ENCODE measurements around the gene WDR37.
"Not testable (repeated sequence)": the region's sequence is repeated elsewhere in the genome, so short reads cannot be mapped to it uniquely, and the experiment has no call there.

WDR37 gene

DNA sequence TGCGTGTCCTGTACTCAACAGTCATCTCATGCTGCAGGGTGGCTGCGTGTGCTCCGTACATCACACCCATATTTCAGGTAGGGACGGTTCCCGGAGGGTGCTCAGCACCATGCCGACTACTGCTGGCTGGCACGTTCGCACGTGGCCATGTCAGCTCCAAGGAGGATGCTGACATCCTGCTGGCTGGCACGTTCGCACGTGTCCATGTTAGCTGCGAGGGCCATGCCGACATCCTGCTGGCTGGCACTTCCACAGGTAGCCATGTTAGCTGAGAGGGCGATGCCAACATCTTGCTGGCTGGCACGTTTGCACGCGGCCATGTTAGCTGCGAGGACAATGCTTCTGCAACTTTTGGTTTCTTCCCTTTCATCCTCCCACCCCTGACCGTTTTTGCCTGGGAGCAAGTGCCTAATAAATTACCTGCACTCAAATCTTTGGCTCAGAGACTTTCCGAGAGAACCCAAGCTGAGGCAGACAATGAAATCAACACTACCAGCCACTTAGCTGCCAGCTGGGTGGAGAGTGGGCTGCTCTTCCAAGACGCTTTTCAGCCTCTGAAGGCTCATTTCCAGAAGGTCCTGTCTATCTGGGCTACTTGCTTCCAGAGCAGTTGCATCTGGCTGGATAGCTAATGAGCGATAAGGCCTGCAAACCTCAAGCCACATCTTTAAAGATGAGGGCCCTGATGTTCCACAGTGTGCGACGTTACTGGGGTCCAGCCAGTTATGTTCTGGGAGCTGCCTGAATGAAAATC lies 104.6 kb downstream of the WDR37 start:
- no peak overlapping the region for H3K9ac ChIP-seq (ENCODE audit: low read length)
- H3K27me3 ChIP-seq (ENCODE audit: insufficient read depth, low read length): peaks cover 13% of the 10 kb centered on the region; the same call in 1 of the 2 replicates
- H3K79me2 ChIP-seq (ENCODE audit: insufficient read depth, low read length): no peaks in the 10 kb centered on the region

DNA sequence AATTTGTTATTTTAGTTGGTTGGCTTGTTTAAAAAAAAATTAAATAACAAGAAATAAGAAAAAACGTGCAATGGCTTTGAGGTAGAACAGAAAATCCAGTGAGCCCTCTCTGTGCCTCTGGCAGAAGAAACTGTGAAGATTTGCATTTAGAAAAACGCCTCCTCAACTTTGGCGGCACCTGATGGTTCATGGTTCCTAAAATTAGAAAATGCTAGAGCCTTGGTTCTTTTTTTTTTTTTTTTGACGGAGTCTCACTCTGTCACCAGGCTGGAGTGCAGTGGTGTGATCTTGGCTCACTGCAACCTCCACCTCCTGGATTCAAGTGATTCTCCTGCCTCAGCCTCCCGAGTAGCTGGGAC lies 105.1 kb downstream of the WDR37 start:
- not testable (repeated sequence) for H3K9me2 ChIP-seq (ENCODE audit: low read depth, low read length); H3K9ac ChIP-seq (ENCODE audit: low read length); H3K4me1 ChIP-seq (ENCODE audit: insufficient read depth, low read length, severe bottlenecking); H3K4me3 ChIP-seq (ENCODE audit: low read depth, low read length, poor library complexity, severe bottlenecking); H3K9me3 ChIP-seq (ENCODE audit: low read length); H3F3A ChIP-seq (ENCODE audit: insufficient read depth, low read length); H3K79me2 ChIP-seq (ENCODE audit: insufficient read depth, low read length); H3K4me2 ChIP-seq (ENCODE audit: low read length); H4K20me1 ChIP-seq (ENCODE audit: insufficient read depth, low read length); H3K27ac ChIP-seq (ENCODE audit: low read depth, low read length, poor library complexity, severe bottlenecking); H3K36me3 ChIP-seq (ENCODE audit: insufficient read depth, low read length); H2AFZ ChIP-seq (ENCODE audit: low read length)
- H3K27me3 ChIP-seq (ENCODE audit: insufficient read depth, low read length): peaks cover 13% of the 10 kb centered on the region; the same call in 1 of the 2 replicates

More for the DNA sequence above, 104.6 kb downstream of the WDR37 start:
- Histone ChIP-seq H3K36me3 (ENCODE audit: insufficient read depth, low read length) (no peaks in the 10 kb centered on the region), H3K4me1 (ENCODE audit: insufficient read depth, low read length, severe bottlenecking) (no peaks in the 10 kb centered on the region), H3K4me2 (ENCODE audit: low read length) (no peak overlapping the region), H3F3A (ENCODE audit: insufficient read depth, low read length) (no peaks in the 10 kb centered on the region), H3K9me2 (ENCODE audit: low read depth, low read length) (no peaks in the 10 kb centered on the region), H4K20me1 (ENCODE audit: insufficient read depth, low read length) (no peaks in the 10 kb centered on the region), H3K4me3 (ENCODE audit: low read depth, low read length, poor library complexity, severe bottlenecking) (no peak overlapping the region), H3K9me3 (ENCODE audit: low read length) (no peaks in the 10 kb centered on the region), H3K27ac (ENCODE audit: low read depth, low read length, poor library complexity, severe bottlenecking) (no peak overlapping the region), H2AFZ (ENCODE audit: low read length) (no peak overlapping the region)
- TF ChIP-seq EZH2 (IDR thresholded peaks at IDR 0.05; ENCODE audit: borderline replicate concordance, low read length): no peak
- TF ChIP-seq, protein P1, sequence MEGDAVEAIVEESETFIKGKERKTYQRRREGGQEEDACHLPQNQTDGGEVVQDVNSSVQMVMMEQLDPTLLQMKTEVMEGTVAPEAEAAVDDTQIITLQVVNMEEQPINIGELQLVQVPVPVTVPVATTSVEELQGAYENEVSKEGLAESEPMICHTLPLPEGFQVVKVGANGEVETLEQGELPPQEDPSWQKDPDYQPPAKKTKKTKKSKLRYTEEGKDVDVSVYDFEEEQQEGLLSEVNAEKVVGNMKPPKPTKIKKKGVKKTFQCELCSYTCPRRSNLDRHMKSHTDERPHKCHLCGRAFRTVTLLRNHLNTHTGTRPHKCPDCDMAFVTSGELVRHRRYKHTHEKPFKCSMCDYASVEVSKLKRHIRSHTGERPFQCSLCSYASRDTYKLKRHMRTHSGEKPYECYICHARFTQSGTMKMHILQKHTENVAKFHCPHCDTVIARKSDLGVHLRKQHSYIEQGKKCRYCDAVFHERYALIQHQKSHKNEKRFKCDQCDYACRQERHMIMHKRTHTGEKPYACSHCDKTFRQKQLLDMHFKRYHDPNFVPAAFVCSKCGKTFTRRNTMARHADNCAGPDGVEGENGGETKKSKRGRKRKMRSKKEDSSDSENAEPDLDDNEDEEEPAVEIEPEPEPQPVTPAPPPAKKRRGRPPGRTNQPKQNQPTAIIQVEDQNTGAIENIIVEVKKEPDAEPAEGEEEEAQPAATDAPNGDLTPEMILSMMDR (IDR thresholded peaks at IDR 0.05; ENCODE audit: low read length): no peak

DNA sequence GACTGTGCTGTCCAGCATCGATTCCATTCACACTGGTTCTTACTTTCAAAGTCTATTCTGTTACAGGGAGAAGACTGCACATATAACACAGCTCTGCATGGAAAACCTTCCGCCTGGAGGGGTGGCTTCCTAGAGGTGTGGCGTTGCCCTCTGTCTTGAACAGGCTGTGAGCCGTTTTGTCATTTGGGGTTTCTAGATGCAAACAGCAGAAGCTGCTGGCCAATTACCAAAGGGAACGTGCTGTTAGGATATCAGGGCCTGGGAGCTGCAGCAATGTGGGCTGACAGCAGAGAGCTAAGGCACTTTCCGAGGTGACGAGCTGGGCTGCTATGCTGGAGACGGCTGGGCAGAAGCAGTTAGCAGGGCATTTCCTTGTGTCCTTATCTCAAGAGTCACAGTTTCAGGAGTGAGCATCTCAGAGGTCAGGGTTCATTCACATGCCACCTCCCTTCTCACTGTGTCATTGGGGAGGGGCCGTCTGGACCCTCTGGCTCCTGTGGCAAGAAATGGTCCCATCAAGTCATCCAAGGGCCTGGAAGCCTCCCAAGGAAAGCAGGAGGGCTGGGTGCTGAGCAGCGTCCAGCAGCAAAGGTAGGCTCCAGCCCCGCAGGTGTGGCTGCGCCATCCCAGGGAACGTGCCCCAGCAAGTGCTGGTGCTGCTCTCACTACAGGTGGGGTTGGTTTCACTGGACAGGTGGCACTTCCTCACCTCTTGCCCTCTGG lies 106.5 kb downstream of the WDR37 start:
- H3K79me2 ChIP-seq (ENCODE audit: insufficient read depth, low read length): no peaks in the 10 kb centered on the region
- no peaks in the 10 kb centered on the region for H3F3A ChIP-seq (ENCODE audit: insufficient read depth, low read length)
- no peak overlapping the region for H3K27ac ChIP-seq (ENCODE audit: low read depth, low read length, poor library complexity, severe bottlenecking)
- H3K9ac ChIP-seq (ENCODE audit: low read length): no peak overlapping the region
- H2AFZ ChIP-seq (ENCODE audit: low read length): no peak overlapping the region
- H3K4me2 ChIP-seq (ENCODE audit: low read length): no peak overlapping the region
- H3K4me3 ChIP-seq (ENCODE audit: low read depth, low read length, poor library complexity, severe bottlenecking): no peak overlapping the region
- H3K36me3 ChIP-seq (ENCODE audit: insufficient read depth, low read length): no peaks in the 10 kb centered on the region
- H3K9me2 ChIP-seq (ENCODE audit: low read depth, low read length): no peaks in the 10 kb centered on the region
- peaks cover 13% of the 10 kb centered on the region; the same call in 1 of the 2 replicates for H3K27me3 ChIP-seq (ENCODE audit: insufficient read depth, low read length)
- no peaks in the 10 kb centered on the region for H3K9me3 ChIP-seq (ENCODE audit: low read length)
- H3K4me1 ChIP-seq (ENCODE audit: insufficient read depth, low read length, severe bottlenecking): no peaks in the 10 kb centered on the region
- no peaks in the 10 kb centered on the region for H4K20me1 ChIP-seq (ENCODE audit: insufficient read depth, low read length)
- no peak for TF ChIP-seq EZH2 (IDR thresholded peaks at IDR 0.05; ENCODE audit: borderline replicate concordance, low read length)
- TF ChIP-seq, protein P1 (IDR thresholded peaks at IDR 0.05; ENCODE audit: low read length): no peak

Data from OCI-LY1 (cell line).